Measurements from ENCODE around the gene EMCN.
"Not testable (repeated sequence)": the region's sequence is repeated elsewhere in the genome, so short reads cannot be mapped to it uniquely, and the experiment has no call there.

- not testable (repeated sequence) for TF ChIP-seq CTCF, POLR2A (IDR thresholded peaks at IDR 0.05)
Observed at GRCh38 chr4:100380401-100380800, 137.4 kb downstream of the EMCN start.

Data from body of pancreas (tissue), 4 donors.